HEK293 (cell line): ENCODE results near the gene ADGB.
"Not testable (repeated sequence)": the region's sequence is repeated elsewhere in the genome, so short reads cannot be mapped to it uniquely, and the experiment has no call there.

ENCODE experiments used
- CTCF ChIA-PET: fragments of 350-600 bp; formaldehyde crosslinking; extraction: SDS; loops from one replicate; lab custom pipeline; 2021; ENCODE audit warnings: antibody characterized with exemption; lab: Yijun Ruan, JAX
- POLR2A ChIA-PET: fragments of 300-600 bp; formaldehyde crosslinking; extraction: SDS; loops from one replicate; lab custom pipeline; 2020; ENCODE audit warnings: antibody characterized with exemption, inconsistent platforms; lab: Yijun Ruan, JAX
- H3K27ac ChIP-seq: fragments of 200-500 bp; sonication (Bioruptor generic); 2 replicates; pipeline ENCODE4 v1.5.1; 2014; ENCODE audit warnings: low read depth, low read length, control low read depth, inconsistent platforms; ENCODE audit errors: extremely low read depth
- H3K36me3 ChIP-seq, 2 experiments: fragments of 200-500 bp in 1 of 2; sonication (Bioruptor generic) in 1 of 2; 1 replicate in 1 of 2; 2 replicates in 1 of 2; pipeline ENCODE4 v1.5.1; 2014 to 2017; ENCODE audit warnings: inconsistent platforms in 2 of 2, low read length in 2 of 2; ENCODE audit not compliant: control insufficient read depth in 2 of 2, insufficient read depth in 1 of 2
- H3K4me1 ChIP-seq: fragments of 200-500 bp; sonication (Bioruptor generic); 2 replicates; pipeline ENCODE4 v1.5.1; 2014; ENCODE audit warnings: mild to moderate bottlenecking, low read length, inconsistent platforms; ENCODE audit not compliant: control insufficient read depth, insufficient read depth
- H3K4me3 ChIP-seq: 2 replicates; pipeline ENCODE4 v1.5.1; 2011; ENCODE audit warnings: low read depth, mild to moderate bottlenecking, control low read depth, low read length, moderate library complexity
- H3K9me3 ChIP-seq: fragments of 200-500 bp; sonication (Bioruptor generic); 2 replicates; pipeline ENCODE4 v1.5.1; 2014; ENCODE audit warnings: low read depth, low read length, inconsistent platforms; ENCODE audit not compliant: control insufficient read depth, insufficient read depth
- GFI1B ChIP-seq: fragments of 450-650 bp; formaldehyde crosslinking; IDR thresholded peaks from 2 replicates; pipeline ENCODE4 v1.5.1; 2016; ENCODE audit warnings: missing biosample characterization, missing genetic modification characterization
- GLIS2 ChIP-seq: fragments of 450-650 bp; formaldehyde crosslinking; IDR thresholded peaks from 2 replicates; pipeline ENCODE4 v1.5.1; 2016; ENCODE audit warnings: missing biosample characterization, missing genetic modification characterization
- HOXC10 ChIP-seq: sonication (generic); formaldehyde crosslinking; IDR thresholded peaks from 2 replicates; pipeline ENCODE4 v1.8.1; 2023; ENCODE audit warnings: mild to moderate bottlenecking, missing genetic modification reagents
- IKZF3 ChIP-seq: fragments of 450-650 bp; IDR thresholded peaks from 2 replicates; pipeline ENCODE4 v1.5.0; 2018; ENCODE audit warnings: missing biosample characterization, mild to moderate bottlenecking, missing genetic modification characterization, moderate library complexity
- KLF8 ChIP-seq: fragments of 450-650 bp; formaldehyde crosslinking; IDR thresholded peaks from 2 replicates; pipeline ENCODE4 v1.5.1; 2016; ENCODE audit warnings: missing biosample characterization, missing genetic modification characterization
- MZF1 ChIP-seq: fragments of 450-650 bp; formaldehyde crosslinking; IDR thresholded peaks from 2 replicates; pipeline ENCODE4 v1.5.1; 2017; ENCODE audit warnings: missing biosample characterization, missing genetic modification characterization, borderline replicate concordance
- SP7 ChIP-seq: fragments of 450-650 bp; formaldehyde crosslinking; IDR thresholded peaks from 2 replicates; pipeline ENCODE4 v1.5.1; 2016; ENCODE audit warnings: missing biosample characterization, missing genetic modification characterization
- YY1 ChIP-seq: fragments of 450-650 bp; formaldehyde crosslinking; IDR thresholded peaks from 2 replicates; pipeline ENCODE4 v1.5.1; 2018; ENCODE audit warnings: missing biosample characterization, missing genetic modification characterization
- ZBTB8A ChIP-seq: fragments of 450-650 bp; formaldehyde crosslinking; IDR thresholded peaks from 2 replicates; pipeline ENCODE4 v1.5.1; 2016; ENCODE audit warnings: missing biosample characterization, missing genetic modification characterization
- ZNF175 ChIP-seq: fragments of 450-650 bp; formaldehyde crosslinking; IDR thresholded peaks from 2 replicates; pipeline ENCODE4 v1.5.1; 2016; ENCODE audit warnings: missing biosample characterization, missing genetic modification characterization
- ZNF211 ChIP-seq: fragments of 450-650 bp; formaldehyde crosslinking; IDR thresholded peaks from 2 replicates; pipeline ENCODE4 v1.5.1; 2016; ENCODE audit warnings: low read depth, missing biosample characterization, missing genetic modification characterization
- ZNF266 ChIP-seq: fragments of 450-650 bp; formaldehyde crosslinking; IDR thresholded peaks from 2 replicates; pipeline ENCODE4 v1.5.1; 2016; ENCODE audit warnings: missing biosample characterization, missing genetic modification characterization, low read depth
- ZNF274 ChIP-seq, 2 experiments: fragments of 200-500 bp in 1 of 2; fragments of 450-650 bp in 1 of 2; sonication (Bioruptor generic) in 1 of 2; formaldehyde crosslinking in 1 of 2; IDR thresholded peaks; 2 replicates each; pipeline versions ENCODE4 v1.5.1 to v1.6.1; 2014 to 2016; ENCODE audit warnings: borderline replicate concordance in 1 of 2, inconsistent platforms in 1 of 2, low read length in 1 of 2, missing biosample characterization in 1 of 2, missing genetic modification characterization in 1 of 2
- ZNF354C ChIP-seq: fragments of 450-650 bp; formaldehyde crosslinking; IDR thresholded peaks from 2 replicates; pipeline ENCODE4 v1.5.1; 2016; ENCODE audit warnings: missing biosample characterization, missing genetic modification characterization, low read depth, borderline replicate concordance
- ZNF394 ChIP-seq: fragments of 450-650 bp; formaldehyde crosslinking; IDR thresholded peaks from 2 replicates; pipeline ENCODE4 v1.5.1; 2016; ENCODE audit warnings: missing biosample characterization, missing genetic modification characterization, mild to moderate bottlenecking, moderate library complexity, borderline replicate concordance
- ZNF514 ChIP-seq: fragments of 450-650 bp; formaldehyde crosslinking; IDR thresholded peaks from 2 replicates; pipeline ENCODE4 v1.5.1; 2016; ENCODE audit warnings: missing biosample characterization, missing genetic modification characterization
- ZNF610 ChIP-seq: fragments of 450-650 bp; formaldehyde crosslinking; IDR thresholded peaks from 2 replicates; pipeline ENCODE4 v1.5.1; 2016; ENCODE audit warnings: missing biosample characterization, missing genetic modification characterization, borderline replicate concordance
- ZNF76 ChIP-seq: fragments of 450-650 bp; formaldehyde crosslinking; IDR thresholded peaks from 2 replicates; pipeline ENCODE4; 2016; ENCODE audit warnings: low read depth, missing biosample characterization, missing genetic modification characterization, borderline replicate concordance
- TF ChIP-seq, protein P1 (sequence below): fragments of 450-650 bp; formaldehyde crosslinking; conservative IDR thresholded peaks from 2 replicates; pipeline ENCODE4 v1.5.1; 2016; ENCODE audit warnings: low read depth, missing biosample characterization, missing genetic modification characterization
- TF ChIP-seq, protein P2 (sequence below): fragments of 450-650 bp; IDR thresholded peaks from 2 replicates; pipeline ENCODE4 v1.5.1; 2018; ENCODE audit warnings: missing biosample characterization, missing genetic modification characterization
- TF ChIP-seq, protein P3 (sequence below): fragments of 450-650 bp; formaldehyde crosslinking; IDR thresholded peaks from 2 replicates; pipeline ENCODE4 v1.5.1; 2016; ENCODE audit warnings: missing biosample characterization, missing genetic modification characterization
- TF ChIP-seq, protein P4 (sequence below): fragments of 450-650 bp; formaldehyde crosslinking; IDR thresholded peaks from 2 replicates; pipeline ENCODE4 v1.5.1; 2017; ENCODE audit warnings: missing biosample characterization, missing genetic modification characterization
- TF ChIP-seq, protein P5 (sequence below): fragments of 450-650 bp; formaldehyde crosslinking; IDR thresholded peaks from 2 replicates; pipeline ENCODE4 v1.5.1; 2016; ENCODE audit warnings: missing biosample characterization, missing genetic modification characterization
- TF ChIP-seq, protein P6 (sequence below): fragments of 450-650 bp; formaldehyde crosslinking; IDR thresholded peaks from 2 replicates; pipeline ENCODE4 v1.5.1; 2016; ENCODE audit warnings: missing biosample characterization, missing genetic modification characterization

The ADGB gene

DNA sequence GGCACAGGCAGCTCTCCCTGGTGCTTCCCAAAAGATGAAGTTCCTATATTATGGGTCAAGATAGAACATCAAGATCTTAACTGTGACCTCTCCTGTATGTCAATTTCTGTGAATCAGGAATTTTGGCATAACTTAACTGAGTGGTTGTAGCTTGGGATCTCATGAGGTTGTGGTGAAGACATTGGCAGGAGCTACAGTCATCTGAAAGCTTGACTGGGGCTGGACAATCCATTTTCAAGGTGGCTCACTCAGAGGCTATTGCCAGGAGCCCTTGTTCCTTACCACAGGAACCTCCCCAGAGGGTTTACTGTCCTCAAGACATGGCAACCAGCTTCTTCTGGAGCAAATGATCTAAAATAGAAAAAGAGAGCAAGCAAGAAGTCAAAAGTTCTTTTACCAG lies 252.2 kb downstream of the ADGB start (continued):
- TF ChIP-seq, protein P1, sequence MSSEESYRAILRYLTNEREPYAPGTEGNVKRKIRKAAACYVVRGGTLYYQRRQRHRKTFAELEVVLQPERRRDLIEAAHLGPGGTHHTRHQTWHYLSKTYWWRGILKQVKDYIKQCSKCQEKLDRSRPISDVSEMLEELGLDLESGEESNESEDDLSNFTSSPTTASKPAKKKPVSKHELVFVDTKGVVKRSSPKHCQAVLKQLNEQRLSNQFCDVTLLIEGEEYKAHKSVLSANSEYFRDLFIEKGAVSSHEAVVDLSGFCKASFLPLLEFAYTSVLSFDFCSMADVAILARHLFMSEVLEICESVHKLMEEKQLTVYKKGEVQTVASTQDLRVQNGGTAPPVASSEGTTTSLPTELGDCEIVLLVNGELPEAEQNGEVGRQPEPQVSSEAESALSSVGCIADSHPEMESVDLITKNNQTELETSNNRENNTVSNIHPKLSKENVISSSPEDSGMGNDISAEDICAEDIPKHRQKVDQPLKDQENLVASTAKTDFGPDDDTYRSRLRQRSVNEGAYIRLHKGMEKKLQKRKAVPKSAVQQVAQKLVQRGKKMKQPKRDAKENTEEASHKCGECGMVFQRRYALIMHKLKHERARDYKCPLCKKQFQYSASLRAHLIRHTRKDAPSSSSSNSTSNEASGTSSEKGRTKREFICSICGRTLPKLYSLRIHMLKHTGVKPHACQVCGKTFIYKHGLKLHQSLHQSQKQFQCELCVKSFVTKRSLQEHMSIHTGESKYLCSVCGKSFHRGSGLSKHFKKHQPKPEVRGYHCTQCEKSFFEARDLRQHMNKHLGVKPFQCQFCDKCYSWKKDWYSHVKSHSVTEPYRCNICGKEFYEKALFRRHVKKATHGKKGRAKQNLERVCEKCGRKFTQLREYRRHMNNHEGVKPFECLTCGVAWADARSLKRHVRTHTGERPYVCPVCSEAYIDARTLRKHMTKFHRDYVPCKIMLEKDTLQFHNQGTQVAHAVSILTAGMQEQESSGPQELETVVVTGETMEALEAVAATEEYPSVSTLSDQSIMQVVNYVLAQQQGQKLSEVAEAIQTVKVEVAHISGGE (tag by site-specific recombination), result no peak
- TF ChIP-seq ZNF175 (tag by site-specific recombination) (no peak), ZNF354C (no peak), ZNF76 (no peak), GFI1B (no peak), ZNF274 (IDR thresholded peaks at IDR 0.05; ENCODE audit: low read length) (no peak), ZNF274 (tag by site-specific recombination; IDR thresholded peaks at IDR 0.05; ENCODE audit: borderline replicate concordance) (no peak), HOXC10 (no peak), IKZF3 (tag by site-specific recombination) (no peak)
- TF ChIP-seq, protein P2, sequence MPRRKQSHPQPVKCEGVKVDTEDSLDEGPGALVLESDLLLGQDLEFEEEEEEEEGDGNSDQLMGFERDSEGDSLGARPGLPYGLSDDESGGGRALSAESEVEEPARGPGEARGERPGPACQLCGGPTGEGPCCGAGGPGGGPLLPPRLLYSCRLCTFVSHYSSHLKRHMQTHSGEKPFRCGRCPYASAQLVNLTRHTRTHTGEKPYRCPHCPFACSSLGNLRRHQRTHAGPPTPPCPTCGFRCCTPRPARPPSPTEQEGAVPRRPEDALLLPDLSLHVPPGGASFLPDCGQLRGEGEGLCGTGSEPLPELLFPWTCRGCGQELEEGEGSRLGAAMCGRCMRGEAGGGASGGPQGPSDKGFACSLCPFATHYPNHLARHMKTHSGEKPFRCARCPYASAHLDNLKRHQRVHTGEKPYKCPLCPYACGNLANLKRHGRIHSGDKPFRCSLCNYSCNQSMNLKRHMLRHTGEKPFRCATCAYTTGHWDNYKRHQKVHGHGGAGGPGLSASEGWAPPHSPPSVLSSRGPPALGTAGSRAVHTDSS (tag by site-specific recombination), result no peak
- TF ChIP-seq, protein P3, sequence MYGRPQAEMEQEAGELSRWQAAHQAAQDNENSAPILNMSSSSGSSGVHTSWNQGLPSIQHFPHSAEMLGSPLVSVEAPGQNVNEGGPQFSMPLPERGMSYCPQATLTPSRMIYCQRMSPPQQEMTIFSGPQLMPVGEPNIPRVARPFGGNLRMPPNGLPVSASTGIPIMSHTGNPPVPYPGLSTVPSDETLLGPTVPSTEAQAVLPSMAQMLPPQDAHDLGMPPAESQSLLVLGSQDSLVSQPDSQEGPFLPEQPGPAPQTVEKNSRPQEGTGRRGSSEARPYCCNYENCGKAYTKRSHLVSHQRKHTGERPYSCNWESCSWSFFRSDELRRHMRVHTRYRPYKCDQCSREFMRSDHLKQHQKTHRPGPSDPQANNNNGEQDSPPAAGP (tag by site-specific recombination), result no peak
- TF ChIP-seq, all 188 proteins: peak for 0

DNA sequence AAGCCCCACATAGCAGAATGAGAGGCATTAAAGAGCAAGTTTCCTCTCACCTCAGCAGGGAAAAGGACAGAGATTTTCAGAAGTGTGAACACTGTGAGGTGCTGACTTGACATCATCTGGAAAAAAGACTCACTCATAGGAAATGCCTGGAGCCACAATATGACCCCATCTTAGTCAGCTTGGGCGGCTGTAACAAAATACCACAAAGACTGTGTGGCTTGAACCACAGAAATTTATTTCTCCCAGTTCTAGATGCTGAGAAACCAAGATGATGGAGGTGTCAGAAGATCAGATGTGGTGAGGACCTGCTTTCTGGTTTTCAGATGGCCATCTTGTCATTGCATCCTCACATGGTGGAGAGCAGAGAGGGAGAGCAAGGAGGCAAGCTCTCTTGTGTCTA lies 253.1 kb downstream of the ADGB start:
- POLR2A ChIA-PET, result no interaction called here

DNA sequence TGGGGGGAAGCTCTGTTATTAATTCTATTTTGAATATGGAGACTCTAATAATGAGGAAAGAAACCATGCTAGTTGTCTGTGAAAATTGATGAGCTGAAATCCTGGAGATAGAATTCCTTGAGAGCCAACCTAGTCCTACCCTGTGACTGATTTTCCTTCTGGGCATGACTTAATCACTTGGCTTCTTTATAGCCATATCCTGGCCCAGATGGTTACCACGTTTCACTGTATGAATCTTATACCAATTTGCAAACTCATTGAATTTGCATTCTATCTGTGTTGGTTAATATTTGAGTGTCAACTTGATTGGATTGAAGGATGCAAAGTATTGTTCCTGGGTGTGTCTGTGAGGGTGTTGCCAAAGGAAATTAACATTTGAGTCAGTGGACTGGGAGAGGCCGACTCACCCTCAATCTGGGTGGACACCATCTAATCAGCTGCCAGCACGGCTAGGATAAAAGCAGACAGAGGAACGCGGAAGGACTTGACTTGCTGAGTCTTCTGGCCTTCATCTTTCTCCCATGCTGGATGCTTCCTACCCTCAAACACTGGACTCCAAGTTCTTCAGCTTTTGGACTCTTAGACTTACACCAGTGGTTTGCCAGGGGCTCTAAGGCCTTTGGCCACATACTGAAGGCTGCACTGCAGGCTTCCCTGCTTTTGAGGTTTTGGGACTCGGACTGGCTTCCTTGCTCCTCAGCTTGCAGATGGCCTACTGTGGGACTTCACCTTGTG lies 255.9 kb downstream of the ADGB start:
- H3K4me1 ChIP-seq, H3K9me3 ChIP-seq, H3K36me3 ChIP-seq, H3K27ac ChIP-seq, POLR2A ChIA-PET, H3K4me3 ChIP-seq: not testable (repeated sequence)
- CTCF ChIA-PET, result interaction anchor here (0.6 to 0.7 kb wide), 2 partner anchors 93 to 245 kb away, joined by 4 read pairs; no protein-coding TSS in a partner anchor

More for the DNA sequence above, 253.1 kb downstream of the ADGB start:
- no peaks in the 10 kb centered on the region for H3K4me1 ChIP-seq
- no peaks in the 10 kb centered on the region for H3K9me3 ChIP-seq
- H3K27ac ChIP-seq, result no peak overlapping the region
- TF ChIP-seq ZNF394 (no peak), ZNF610 (tag by site-specific recombination) (no peak), GLIS2 (tag by site-specific recombination) (no peak), ZBTB8A (tag by site-specific recombination) (no peak), SP7 (tag by site-specific recombination) (no peak), ZNF514 (tag by site-specific recombination) (no peak), MZF1 (no peak), KLF8 (tag by site-specific recombination) (no peak), YY1 (no peak), ZNF211 (no peak), ZNF266 (tag by site-specific recombination) (no peak)
- TF ChIP-seq, protein P4, sequence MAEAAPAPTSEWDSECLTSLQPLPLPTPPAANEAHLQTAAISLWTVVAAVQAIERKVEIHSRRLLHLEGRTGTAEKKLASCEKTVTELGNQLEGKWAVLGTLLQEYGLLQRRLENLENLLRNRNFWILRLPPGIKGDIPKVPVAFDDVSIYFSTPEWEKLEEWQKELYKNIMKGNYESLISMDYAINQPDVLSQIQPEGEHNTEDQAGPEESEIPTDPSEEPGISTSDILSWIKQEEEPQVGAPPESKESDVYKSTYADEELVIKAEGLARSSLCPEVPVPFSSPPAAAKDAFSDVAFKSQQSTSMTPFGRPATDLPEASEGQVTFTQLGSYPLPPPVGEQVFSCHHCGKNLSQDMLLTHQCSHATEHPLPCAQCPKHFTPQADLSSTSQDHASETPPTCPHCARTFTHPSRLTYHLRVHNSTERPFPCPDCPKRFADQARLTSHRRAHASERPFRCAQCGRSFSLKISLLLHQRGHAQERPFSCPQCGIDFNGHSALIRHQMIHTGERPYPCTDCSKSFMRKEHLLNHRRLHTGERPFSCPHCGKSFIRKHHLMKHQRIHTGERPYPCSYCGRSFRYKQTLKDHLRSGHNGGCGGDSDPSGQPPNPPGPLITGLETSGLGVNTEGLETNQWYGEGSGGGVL, result no peak
- TF ChIP-seq, protein P5, sequence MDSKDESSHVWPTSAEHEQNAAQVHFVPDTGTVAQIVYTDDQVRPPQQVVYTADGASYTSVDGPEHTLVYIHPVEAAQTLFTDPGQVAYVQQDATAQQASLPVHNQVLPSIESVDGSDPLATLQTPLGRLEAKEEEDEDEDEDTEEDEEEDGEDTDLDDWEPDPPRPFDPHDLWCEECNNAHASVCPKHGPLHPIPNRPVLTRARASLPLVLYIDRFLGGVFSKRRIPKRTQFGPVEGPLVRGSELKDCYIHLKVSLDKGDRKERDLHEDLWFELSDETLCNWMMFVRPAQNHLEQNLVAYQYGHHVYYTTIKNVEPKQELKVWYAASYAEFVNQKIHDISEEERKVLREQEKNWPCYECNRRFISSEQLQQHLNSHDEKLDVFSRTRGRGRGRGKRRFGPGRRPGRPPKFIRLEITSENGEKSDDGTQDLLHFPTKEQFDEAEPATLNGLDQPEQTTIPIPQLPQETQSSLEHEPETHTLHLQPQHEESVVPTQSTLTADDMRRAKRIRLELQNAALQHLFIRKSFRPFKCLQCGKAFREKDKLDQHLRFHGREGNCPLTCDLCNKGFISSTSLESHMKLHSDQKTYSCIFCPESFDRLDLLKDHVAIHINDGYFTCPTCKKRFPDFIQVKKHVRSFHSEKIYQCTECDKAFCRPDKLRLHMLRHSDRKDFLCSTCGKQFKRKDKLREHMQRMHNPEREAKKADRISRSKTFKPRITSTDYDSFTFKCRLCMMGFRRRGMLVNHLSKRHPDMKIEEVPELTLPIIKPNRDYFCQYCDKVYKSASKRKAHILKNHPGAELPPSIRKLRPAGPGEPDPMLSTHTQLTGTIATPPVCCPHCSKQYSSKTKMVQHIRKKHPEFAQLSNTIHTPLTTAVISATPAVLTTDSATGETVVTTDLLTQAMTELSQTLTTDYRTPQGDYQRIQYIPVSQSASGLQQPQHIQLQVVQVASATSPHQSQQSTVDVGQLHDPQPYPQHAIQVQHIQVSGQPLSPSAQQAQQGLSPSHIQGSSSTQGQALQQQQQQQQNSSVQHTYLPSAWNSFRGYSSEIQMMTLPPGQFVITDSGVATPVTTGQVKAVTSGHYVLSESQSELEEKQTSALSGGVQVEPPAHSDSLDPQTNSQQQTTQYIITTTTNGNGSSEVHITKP (tag by site-specific recombination), result no peak
- TF ChIP-seq, protein P6, sequence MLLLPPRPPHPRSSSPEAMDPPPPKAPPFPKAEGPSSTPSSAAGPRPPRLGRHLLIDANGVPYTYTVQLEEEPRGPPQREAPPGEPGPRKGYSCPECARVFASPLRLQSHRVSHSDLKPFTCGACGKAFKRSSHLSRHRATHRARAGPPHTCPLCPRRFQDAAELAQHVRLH (tag by site-specific recombination), result no peak
- TF ChIP-seq, all 188 proteins: peak for 0
- Histone ChIP-seq H3K4me3 (no peak overlapping the region), H3K36me3 (no peaks in the 10 kb centered on the region)
- CTCF ChIA-PET, result no interaction called here
